GM23248 (cell line): ENCODE data around the gene SRPK2. TPM values are rescaled to one million over a fixed set of nuclear protein-coding genes. Genes with fewer than 3 reads are reported as not detected.
A peak's percentile ranks its signal among the peaks of the same experiment; 100 is the strongest.

Source experiments
- DNase-seq: peaks from one replicate; pipeline ENCODE4 v3.0.0-alpha.2; 2015
- H2AFZ ChIP-seq: fragments of 200-600 bp; sonication (generic); 2 replicates; pipeline ENCODE4 v1.6.1; 2016; ENCODE audit warnings: antibody characterized with exemption
- H3F3A ChIP-seq: fragments of 200-600 bp; sonication (generic); 2 replicates; pipeline ENCODE4 v1.6.1; 2016; ENCODE audit warnings: mild to moderate bottlenecking, antibody characterized with exemption, mixed run types; ENCODE audit not compliant: insufficient read depth
- H3K27ac ChIP-seq: fragments of 200-600 bp; sonication (generic); 2 replicates; pipeline ENCODE4 v1.5.1; 2016; ENCODE audit warnings: mild to moderate bottlenecking
- H3K27me3 ChIP-seq: fragments of 200-600 bp; sonication (generic); replicated peaks from 2 replicates; pipeline ENCODE4 v1.6.1; 2016; ENCODE audit warnings: mild to moderate bottlenecking; ENCODE audit not compliant: insufficient read depth
- H3K36me3 ChIP-seq: fragments of 200-600 bp; sonication (generic); 2 replicates; pipeline ENCODE4 v1.6.1; 2016; ENCODE audit warnings: low read depth, mild to moderate bottlenecking
- H3K4me1 ChIP-seq: fragments of 200-600 bp; sonication (generic); 2 replicates; pipeline ENCODE4 v1.6.1; 2016; ENCODE audit warnings: mild to moderate bottlenecking; ENCODE audit not compliant: insufficient read depth
- H3K4me2 ChIP-seq: fragments of 200-600 bp; sonication (generic); one replicate; pipeline ENCODE4 v1.6.1; 2016; ENCODE audit warnings: mild to moderate bottlenecking; ENCODE audit not compliant: unreplicated experiment
- H3K4me3 ChIP-seq: fragments of 200-600 bp; sonication (generic); 2 replicates; pipeline ENCODE4 v1.5.1; 2016; ENCODE audit warnings: mild to moderate bottlenecking
- H3K79me2 ChIP-seq: fragments of 200-600 bp; sonication (generic); 2 replicates; pipeline ENCODE4 v1.6.1; 2016; ENCODE audit warnings: mild to moderate bottlenecking; ENCODE audit not compliant: insufficient read depth
- H3K9ac ChIP-seq: fragments of 200-600 bp; sonication (generic); 2 replicates; pipeline ENCODE4 v1.6.1; 2016; ENCODE audit warnings: mild to moderate bottlenecking
- H3K9me2 ChIP-seq: fragments of 200-600 bp; sonication (generic); 2 replicates; pipeline ENCODE4 v1.6.1; 2016; ENCODE audit warnings: mixed run types, mild to moderate bottlenecking, moderate library complexity; ENCODE audit not compliant: insufficient read depth
- H3K9me3 ChIP-seq: fragments of 200-600 bp; sonication (generic); one replicate; pipeline ENCODE4 v1.6.1; 2017; ENCODE audit warnings: low read depth
- H4K20me1 ChIP-seq: fragments of 200-600 bp; sonication (generic); 2 replicates; pipeline ENCODE4 v1.6.0; 2016; ENCODE audit not compliant: insufficient read depth
- EZH2 ChIP-seq: fragments of 200-600 bp; sonication (generic); IDR thresholded peaks from 2 replicates; pipeline ENCODE4 v1.6.1; 2018; ENCODE audit warnings: antibody characterized with exemption, mild to moderate bottlenecking; ENCODE audit not compliant: insufficient read depth, poor library complexity, severe bottlenecking
- EZH2phosphoT487 ChIP-seq: fragments of 200-600 bp; sonication (generic); IDR thresholded peaks from 2 replicates; pipeline ENCODE4 v1.6.1; 2018; ENCODE audit warnings: antibody characterized with exemption, moderate library complexity, mild to moderate bottlenecking, low read depth; ENCODE audit not compliant: insufficient read depth
- WGBS, 2 experiments: methylation state at CpG; one replicate each; pipeline ENCODE4 v1.1.6; 2015 to 2017; ENCODE audit warnings: low lambda C conversion rate in 2 of 2, low coverage in 1 of 2; ENCODE audit errors: missing lambda C conversion rate in 2 of 2; 5-methylcytosine and 5-hydroxymethylcytosine counted together
- in situ Hi-C: fragments of 300-500 bp; cut with MboI; formaldehyde crosslinking; loops from 2 replicates; pipeline ENCODE4 v1.15.0; 2020
- polyA plus RNA-seq: library from polyadenylated mRNA; unstranded; fragments of >200 nt; fragmentation: Nextera tagmentation; extraction: Ambion mirVana; gene quantifications from 2 replicates; pipeline ENCODE4 v1.2.1, GENCODE V29; 2016
- total RNA-seq: library from RNA; depleted of rRNA; stranded (reverse); fragments of >200 nt; shearing (Covaris generic); gene quantifications from 2 replicates; pipeline ENCODE4 v1.2.3, GENCODE V29; 2014

The SRPK2 gene
- total and polyA plus RNA-seq, 2 experiments from 2014 or later, result 53.1 to 85.2 TPM

DNA sequence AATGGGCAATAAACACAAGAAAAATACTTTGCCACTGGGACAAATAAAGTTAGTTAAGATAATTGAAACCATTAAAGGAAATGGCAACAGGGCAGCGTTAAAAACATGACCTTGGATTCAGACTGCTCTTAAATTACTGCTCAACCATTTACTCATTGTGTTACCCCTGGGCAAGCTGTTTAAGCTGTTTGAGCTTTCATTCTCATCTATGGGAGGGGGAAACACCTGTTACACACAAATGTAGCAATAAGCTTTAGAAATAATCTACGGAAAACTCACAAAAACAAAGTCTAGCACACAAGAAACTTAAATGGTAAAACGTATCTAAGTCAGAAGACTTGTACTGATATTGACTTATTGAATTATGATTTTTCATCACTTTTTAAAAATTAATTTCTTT, 237.6 kb downstream of the SRPK2 start:
- Histone ChIP-seq H3K4me2 (no peak overlapping the region), H3K4me3 (no peak overlapping the region), H3K36me3 (no peaks in the 10 kb centered on the region; the same call in 1 of the 2 replicates), H3K9ac (no peak overlapping the region), H3F3A (no peaks in the 10 kb centered on the region; the same call in none of the 2 replicates), H3K4me1 (peaks cover 16% of the 10 kb centered on the region), H4K20me1 (no peaks in the 10 kb centered on the region; the same call in 1 of the 2 replicates), H3K27me3 (no peaks in the 10 kb centered on the region), H3K79me2 (peaks cover 3% of the 10 kb centered on the region; the same call in 1 of the 2 replicates), H3K9me3 (no peaks in the 10 kb centered on the region), H3K9me2 (no peaks in the 10 kb centered on the region), H3K27ac (no peak overlapping the region), H2AFZ (no peak overlapping the region)
- DNase-seq, result no peak
- TF ChIP-seq EZH2 (no peak), EZH2phosphoT487 (no peak)
- 64 to 70% methylated on average over 3 of the region's 3 CpGs for WGBS, 2 experiments
- in situ Hi-C loops, result no loop called here

DNA sequence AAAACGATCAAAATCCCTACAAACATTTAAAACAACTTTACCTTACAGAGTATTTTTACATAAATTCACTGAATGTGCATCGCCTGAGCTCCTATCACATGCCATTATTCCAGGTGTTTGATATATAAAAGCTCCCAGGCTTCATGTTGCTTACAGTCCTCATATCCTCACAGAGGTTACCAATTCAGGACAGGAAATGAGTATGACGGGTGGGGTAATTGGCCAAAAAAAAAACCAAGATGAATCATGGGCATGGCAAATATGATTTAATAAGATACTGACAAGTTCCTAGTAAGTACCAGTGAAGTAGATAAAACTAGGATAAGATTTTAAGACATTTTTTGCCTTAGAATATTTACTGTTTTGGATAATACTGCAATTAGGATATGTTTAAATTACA, 238.9 kb downstream of the SRPK2 start:
- no peak overlapping the region for H3K9ac ChIP-seq
- H3K79me2 ChIP-seq, result peaks cover 3% of the 10 kb centered on the region; the same call in 1 of the 2 replicates
- H3K27me3 ChIP-seq, result no peaks in the 10 kb centered on the region
- no peak overlapping the region for H3K4me3 ChIP-seq
- in situ Hi-C loops, result no loop called here
- 38% methylated on average over 3 of the region's 3 CpGs for WGBS, 2 experiments
- TF ChIP-seq EZH2phosphoT487 (no peak), EZH2 (no peak)
- H3K4me2 ChIP-seq, result no peak overlapping the region
- no peaks in the 10 kb centered on the region for H3K9me2 ChIP-seq
- H3F3A ChIP-seq, result no peaks in the 10 kb centered on the region; the same call in none of the 2 replicates
- H3K4me1 ChIP-seq, result peaks cover 16% of the 10 kb centered on the region
- H3K27ac ChIP-seq, result peak overlapping the region; percentile 40
- no peaks in the 10 kb centered on the region; the same call in 1 of the 2 replicates for H3K36me3 ChIP-seq
- H3K9me3 ChIP-seq, result no peaks in the 10 kb centered on the region
- no peaks in the 10 kb centered on the region for H4K20me1 ChIP-seq
- no peak overlapping the region for H2AFZ ChIP-seq
- peak; percentile 72 for DNase-seq

DNA sequence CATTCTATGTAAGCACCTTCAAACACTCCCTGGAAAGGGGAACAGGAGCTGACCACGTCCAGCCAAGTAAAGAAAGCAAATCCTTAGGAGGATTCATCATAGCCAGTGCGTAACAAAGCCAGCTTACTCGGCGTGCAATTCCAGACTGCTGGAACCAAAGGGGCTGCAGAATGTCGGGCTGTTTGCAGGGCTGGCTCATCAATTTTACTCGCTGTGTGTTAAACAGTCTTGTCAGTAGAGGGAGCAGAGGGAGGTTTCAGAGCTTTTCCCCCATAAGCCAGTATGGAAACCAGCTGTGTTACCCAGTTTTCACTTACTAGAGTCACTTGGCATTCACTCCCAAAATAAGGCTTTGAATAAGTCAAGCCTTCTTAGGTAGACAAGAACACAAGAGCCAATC, 247.7 kb downstream of the SRPK2 start:
- no peak overlapping the region for H3K4me2 ChIP-seq
- no peaks in the 10 kb centered on the region for H3K9me2 ChIP-seq
- peaks cover 2% of the 10 kb centered on the region; the same call in 1 of the 2 replicates for H3K4me1 ChIP-seq
- H3K9ac ChIP-seq, result no peak overlapping the region
- peak; percentile 64 for DNase-seq
- no peak overlapping the region for H3K4me3 ChIP-seq
- H3K27ac ChIP-seq, result no peak overlapping the region
- H4K20me1 ChIP-seq, result no peaks in the 10 kb centered on the region
- no peak overlapping the region for H2AFZ ChIP-seq
- peaks cover 14% of the 10 kb centered on the region for H3K36me3 ChIP-seq
- H3K9me3 ChIP-seq, result no peaks in the 10 kb centered on the region
- TF ChIP-seq EZH2phosphoT487 (no peak), EZH2 (no peak)
- in situ Hi-C loops, result no loop called here
- WGBS, 2 experiments, result 54 to 61% methylated on average over 6 of the region's 6 CpGs
- no peaks in the 10 kb centered on the region for H3K27me3 ChIP-seq
- no peaks in the 10 kb centered on the region for H3F3A ChIP-seq
- H3K79me2 ChIP-seq, result peaks cover 4% of the 10 kb centered on the region; the same call in 1 of the 2 replicates

DNA sequence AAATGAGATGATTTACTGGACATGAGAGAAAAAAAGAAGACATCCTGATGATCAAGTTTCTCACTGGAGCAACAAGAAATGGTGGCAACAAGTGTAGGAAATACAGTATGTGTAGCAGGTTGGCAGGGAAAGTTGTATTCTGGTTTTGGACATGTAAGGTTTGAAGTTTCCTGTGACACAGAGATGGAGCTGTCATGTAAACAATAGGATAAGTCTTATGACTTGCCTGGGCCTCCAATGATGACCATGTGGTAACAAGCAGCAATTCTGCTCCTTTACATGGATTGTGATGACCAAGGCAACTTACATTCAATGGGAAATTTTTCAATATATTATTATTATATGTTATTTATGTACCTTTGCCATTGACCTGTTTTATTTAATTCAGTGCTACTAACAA, 249.3 kb downstream of the SRPK2 start:
- H3K36me3 ChIP-seq, result peaks cover 14% of the 10 kb centered on the region
- no peak overlapping the region for H3K9ac ChIP-seq
- H3K27ac ChIP-seq, result no peak overlapping the region
- H3K9me2 ChIP-seq, result no peaks in the 10 kb centered on the region
- peaks cover 13% of the 10 kb centered on the region for H3K79me2 ChIP-seq
- no peak overlapping the region for H2AFZ ChIP-seq
- H3K4me2 ChIP-seq, result no peak overlapping the region
- no peak for TF ChIP-seq EZH2phosphoT487
- no peak for TF ChIP-seq EZH2
- in situ Hi-C loops, result no loop called here
- H3F3A ChIP-seq, result no peaks in the 10 kb centered on the region
- no peak for DNase-seq
- H4K20me1 ChIP-seq, result no peaks in the 10 kb centered on the region
- H3K4me1 ChIP-seq, result peaks cover 5% of the 10 kb centered on the region; the same call in 1 of the 2 replicates
- no peak overlapping the region for H3K4me3 ChIP-seq
- H3K9me3 ChIP-seq, result no peaks in the 10 kb centered on the region
- H3K27me3 ChIP-seq, result no peaks in the 10 kb centered on the region

DNA sequence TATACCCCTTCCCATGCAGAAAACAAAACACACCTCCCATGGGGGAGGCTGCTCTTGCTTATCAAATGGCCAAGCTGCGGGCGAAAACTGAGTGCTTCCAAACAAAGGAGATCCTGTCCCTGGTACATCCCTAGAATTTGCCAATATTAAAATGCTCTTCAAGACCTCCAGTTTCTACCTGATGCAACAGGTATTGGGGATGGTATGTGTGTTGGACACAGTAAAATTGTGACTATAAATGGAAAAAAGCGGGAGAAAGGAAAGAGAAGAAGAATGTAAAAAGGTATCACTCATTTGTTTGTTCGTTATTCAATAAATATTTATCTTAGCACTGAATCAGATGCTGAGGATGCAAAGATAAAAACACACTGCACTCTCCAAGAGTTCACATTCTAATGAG, 250.8 kb downstream of the SRPK2 start:
- Histone ChIP-seq H3K27me3 (no peaks in the 10 kb centered on the region), H3K9me3 (no peaks in the 10 kb centered on the region), H3K4me1 (peaks cover 5% of the 10 kb centered on the region; the same call in 1 of the 2 replicates), H3K4me2 (no peak overlapping the region), H3K9ac (no peak overlapping the region), H3K79me2 (peaks cover 27% of the 10 kb centered on the region), H3F3A (no peaks in the 10 kb centered on the region), H3K27ac (no peak overlapping the region), H3K4me3 (no peak overlapping the region), H3K36me3 (peaks cover 14% of the 10 kb centered on the region), H4K20me1 (no peaks in the 10 kb centered on the region), H3K9me2 (no peaks in the 10 kb centered on the region), H2AFZ (no peak overlapping the region)
- TF ChIP-seq EZH2phosphoT487 (no peak), EZH2 (no peak)
- DNase-seq, result no peak
- in situ Hi-C loops, result no loop called here
- 94 to 97% methylated on average over 4 of the region's 4 CpGs for WGBS, 2 experiments
